H1 (cell line): Measurements from ENCODE around the gene KBTBD3. TPM values are rescaled to one million over a fixed set of nuclear protein-coding genes. Genes with fewer than 3 reads are reported as not detected.

Experiments
- ASH2L ChIP-seq: fragments of 200-600, 300-600 bp; sonication (generic); IDR thresholded peaks from one replicate; pipeline ENCODE4 v1.7.1; 2017; ENCODE audit warnings: low read length
- BCL11A ChIP-seq, 2 experiments: IDR thresholded peaks; one replicate each; pipeline ENCODE4 v1.6.1; 2011; ENCODE audit warnings: low read depth in 2 of 2, low read length in 2 of 2, mild to moderate bottlenecking in 2 of 2
- BRCA1 ChIP-seq: IDR thresholded peaks from 2 replicates; pipeline ENCODE4 v1.6.1; 2012; ENCODE audit warnings: low read depth, low read length, improper control_type of control experiment
- RAD21 ChIP-seq, 2 experiments: IDR thresholded peaks in 1 of 2; conservative IDR thresholded peaks in 1 of 2; 2 replicates each; pipeline ENCODE4 v1.6.1; 2011; ENCODE audit warnings: low read depth in 2 of 2, low read length in 2 of 2, improper control_type of control experiment in 1 of 2, inconsistent platforms in 1 of 2, mild to moderate bottlenecking in 1 of 2, moderate library complexity in 1 of 2
- SIX5 ChIP-seq: IDR thresholded peaks from 2 replicates; pipeline ENCODE4 v1.6.1; 2011; ENCODE audit warnings: mild to moderate bottlenecking, low read depth, low read length
- SP4 ChIP-seq: IDR thresholded peaks from 2 replicates; pipeline ENCODE4 v1.6.1; 2012; ENCODE audit warnings: low read length, inconsistent platforms
- polyA plus RNA-seq, 7 experiments: library from polyadenylated mRNA; depleted of rRNA in 3 of 7; stranded (reverse) in 5 of 7; unstranded in 2 of 7; fragments of >200 nt in 5 of 7; fragments of 200-250 nt in 2 of 7; gene quantifications; 1 replicate in 5 of 7; 2 replicates in 1 of 7; 4 replicates in 1 of 7; pipeline versions ENCODE4 v1.2.1 to v1.2.3, GENCODE V29; 2011 to 2013; ENCODE audit warnings: missing spikeins in 2 of 7, mixed read lengths in 2 of 7
- total RNA-seq: library from RNA; stranded (reverse); fragmentation: NEBNext Ultra II Directional; extraction: Animal tissue kit (Norgen Biotek cat#: 25700); gene quantifications from 2 replicates; pipeline ENCODE4 v1.2.1, GENCODE V29; 2021

Gene KBTBD3
- total and polyA plus RNA-seq, 2 of the 8 experiments (the other 6 are each of a cell fraction or from before 2014, with no cell fraction given), result 1.2 to 6.1 TPM

DNA sequence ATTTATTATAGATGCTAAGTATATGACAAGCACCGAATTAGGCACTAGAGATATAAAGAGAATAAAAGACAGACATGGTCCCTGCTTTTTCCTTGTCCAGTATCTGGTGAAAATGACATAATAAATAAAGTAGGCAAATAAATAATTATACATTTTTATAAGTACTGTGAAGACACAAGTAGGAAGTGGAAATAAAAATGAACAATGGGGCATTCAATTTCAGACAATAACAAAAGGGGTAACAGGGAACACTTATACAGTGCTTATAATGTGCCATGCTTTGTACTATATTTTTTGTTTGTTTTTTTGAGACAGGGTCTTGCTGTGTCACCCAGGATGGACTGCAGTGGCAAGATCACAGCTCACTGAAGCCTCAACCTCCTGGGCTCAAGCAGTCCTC, 4.3 kb downstream of the KBTBD3 start (continued):
- TF ChIP-seq SIX5 (no peak), BRCA1 (no peak), SP4 (no peak), BCL11A (IDR thresholded peaks at IDR 0.05; ENCODE audit: low read depth in 2 of 2, low read length in 2 of 2) (no peak), RAD21 (IDR thresholded peaks at IDR 0.05 in 1 of 2, conservative IDR thresholded peaks at IDR 0.05 in 1 of 2; ENCODE audit: low read depth in 2 of 2, low read length in 2 of 2) (no peak), ASH2L (no peak)
